DMS114 treated with DMSO at 0.1 percent for 48 hours (cell line): ENCODE measurements around the gene CLK3.
"Not testable (repeated sequence)": the region's sequence is repeated elsewhere in the genome, so short reads cannot be mapped to it uniquely, and the experiment has no call there.

ENCODE experiments used
- DNase-seq: peaks from one replicate; lab custom pipeline; 2025; ENCODE audit not compliant: unreplicated experiment; lab: John Stamatoyannopoulos, UW

Gene CLK3

GRCh38 chr15:74620636-74621545 is 5.3 kb downstream of the CLK3 start:
- DNase-seq, result peak; percentile 85

- DNase-seq, result no peak
These were observed 5.9 kb downstream of the CLK3 start for GRCh38 chr15:74621546-74621920.

- DNase-seq, result no peak
These were observed 6.3 kb downstream of the CLK3 start for GRCh38 chr15:74621936-74622335.

- DNase-seq, result no peak
These were observed 7.1 kb downstream of the CLK3 start for GRCh38 chr15:74622758-74623157.

- no peak for DNase-seq
These were observed 8.5 kb downstream of the CLK3 start for GRCh38 chr15:74624020-74624602.

GRCh38 chr15:74625693-74626092 is 10.1 kb downstream of the CLK3 start:
- DNase-seq, result no peak

- no peak for DNase-seq
These were observed 10.7 kb downstream of the CLK3 start for GRCh38 chr15:74626336-74626735.

GRCh38 chr15:74626752-74627692 is 11.4 kb downstream of the CLK3 start:
- no peak for DNase-seq

GRCh38 chr15:74627766-74628165 is 12.1 kb downstream of the CLK3 start:
- no peak for DNase-seq

- no peak for DNase-seq
These were observed 12.6 kb downstream of the CLK3 start for GRCh38 chr15:74628199-74628598.

GRCh38 chr15:74628949-74629348 is 13.3 kb downstream of the CLK3 start:
- DNase-seq, result no peak

GRCh38 chr15:74629696-74630095 is 14.1 kb downstream of the CLK3 start:
- DNase-seq, result not testable (repeated sequence)

- no peak for DNase-seq
These were observed 14.8 kb downstream of the CLK3 start for GRCh38 chr15:74630284-74631086.

GRCh38 chr15:74631087-74631385 is 15.4 kb downstream of the CLK3 start:
- DNase-seq, result no peak

- no peak for DNase-seq
These were observed 15.8 kb downstream of the CLK3 start for GRCh38 chr15:74631408-74631807.

GRCh38 chr15:74631935-74632560 is 16.4 kb downstream of the CLK3 start:
- DNase-seq, result peak; percentile 27

- no peak for DNase-seq
These were observed 17.0 kb downstream of the CLK3 start for GRCh38 chr15:74632601-74633000.

GRCh38 chr15:74633781-74634180 is 18.1 kb downstream of the CLK3 start:
- no peak for DNase-seq

GRCh38 chr15:74635228-74635627 is 19.6 kb downstream of the CLK3 start:
- DNase-seq, result peak; percentile 75

- no peak for DNase-seq
These were observed 21.3 kb downstream of the CLK3 start for GRCh38 chr15:74636984-74637383.
